IPS-NIHi11 (cell line): ENCODE data around the gene WFDC11.

Source experiments
- DNase-seq: peaks from one replicate; pipeline ENCODE4 v3.0.0; 2012; ENCODE audit warnings: mixed read lengths, low spot score

Gene WFDC11

GRCh38 chr20:45626540-45626939, 43.5 kb downstream of the WFDC11 start:
- no peak for DNase-seq

GRCh38 chr20:45621593-45621992, 48.4 kb downstream of the WFDC11 start:
- DNase-seq = no peak

GRCh38 chr20:45617591-45617990, 52.4 kb downstream of the WFDC11 start:
- DNase-seq = no peak

- no peak for DNase-seq
These were observed 57.7 kb downstream of the WFDC11 start for GRCh38 chr20:45612314-45612713.

GRCh38 chr20:45611054-45611453, 59.0 kb downstream of the WFDC11 start:
- DNase-seq = peak; percentile 47

- DNase-seq = no peak
These were observed 62.2 kb downstream of the WFDC11 start for GRCh38 chr20:45607810-45608209.
